PC-9 (cell line): ENCODE measurements around the gene KLC1. TPM values are rescaled to one million over a fixed set of nuclear protein-coding genes. Genes with fewer than 3 reads are reported as not detected.

Experiments
- BruUV-seq: library from RNA; stranded (reverse); fragments of 400-500 nt; replicated peaks from 2 replicates; lab custom pipeline; 2021; lab: Mats Ljungman, UMichigan
- CTCF ChIA-PET: fragments of 300-600 bp; sonication (Branson Sonifier 250); formaldehyde crosslinking; loops from one replicate; lab custom pipeline; 2022; ENCODE audit warnings: antibody characterized with exemption; lab: Charles Lee
- POLR2A ChIA-PET: fragments of 300-600 bp; sonication (Branson Sonifier 250); formaldehyde crosslinking; loops from one replicate; lab custom pipeline; 2022; ENCODE audit warnings: antibody characterized with exemption; ENCODE audit not compliant: unreplicated experiment; lab: Charles Lee
- DNase-seq, 2 experiments: peaks; one replicate each; pipeline versions ENCODE4 v3.0.0 to v3.0.0-alpha.2; 2015 to 2022; ENCODE audit warnings: mixed read lengths in 1 of 2
- H2AFZ ChIP-seq: fragments of 200-600 bp; sonication (generic); 2 replicates; pipeline ENCODE4 v1.8.1; 2017; ENCODE audit warnings: antibody characterized with exemption
- H3F3A ChIP-seq: fragments of 200-600 bp; sonication (generic); 2 replicates; pipeline ENCODE4 v1.8.1; 2017; ENCODE audit warnings: antibody characterized with exemption, mild to moderate bottlenecking, low read depth; ENCODE audit not compliant: insufficient read depth
- H3K27ac ChIP-seq: fragments of 200-600 bp; sonication (generic); 2 replicates; pipeline ENCODE4 v1.6.1; 2016; ENCODE audit warnings: mixed run types
- H3K27me3 ChIP-seq: fragments of 200-600 bp; sonication (generic); 2 replicates; pipeline ENCODE4 v1.6.1; 2016; ENCODE audit warnings: low read depth, mixed run types; ENCODE audit not compliant: insufficient read depth
- H3K36me3 ChIP-seq: fragments of 200-600 bp; sonication (generic); 2 replicates; pipeline ENCODE4 v1.6.1; 2016; ENCODE audit warnings: low read depth, mixed run types
- H3K4me1 ChIP-seq: fragments of 200-600 bp; sonication (generic); replicated peaks from 2 replicates; pipeline ENCODE4 v1.6.1; 2016; ENCODE audit warnings: mixed run types; ENCODE audit not compliant: insufficient read depth
- H3K4me2 ChIP-seq: fragments of 200-600 bp; sonication (generic); 2 replicates; pipeline ENCODE4 v1.6.1; 2017; ENCODE audit warnings: mixed run types
- H3K4me3 ChIP-seq: fragments of 200-600 bp; sonication (generic); 2 replicates; pipeline ENCODE4 v1.6.1; 2016; ENCODE audit warnings: mixed run types
- H3K79me2 ChIP-seq: fragments of 200-600 bp; sonication (generic); 2 replicates; pipeline ENCODE4 v1.6.1; 2017; ENCODE audit warnings: low read depth, mixed run types
- H3K9me2 ChIP-seq: fragments of 200-600 bp; sonication (generic); 2 replicates; pipeline ENCODE4 v1.8.1; 2017; ENCODE audit warnings: mild to moderate bottlenecking; ENCODE audit not compliant: insufficient read depth
- H3K9me3 ChIP-seq: fragments of 200-600 bp; sonication (generic); 2 replicates; pipeline ENCODE4 v1.8.1; 2016; ENCODE audit warnings: low read depth; ENCODE audit not compliant: insufficient read depth
- H4K20me1 ChIP-seq: fragments of 200-600 bp; sonication (generic); 2 replicates; pipeline ENCODE4 v1.8.1; 2017; ENCODE audit not compliant: insufficient read depth
- CTCF ChIP-seq: fragments of 200-600 bp; sonication (generic); conservative IDR thresholded peaks from 2 replicates; pipeline ENCODE4 v1.6.1; 2017; ENCODE audit warnings: mixed run types, antibody characterized with exemption, mild to moderate bottlenecking, moderate library complexity
- EZH2 ChIP-seq: fragments of 200-600 bp; sonication (generic); IDR thresholded peaks from 2 replicates; pipeline ENCODE4 v1.8.0; 2017; ENCODE audit warnings: antibody characterized with exemption, low read depth
- intact Hi-C: fragments of 100-400 bp; cut with micrococcal nuclease; formaldehyde crosslinking; loops from one replicate; pipeline ENCODE4 v1.10.0; 2022; ENCODE audit not compliant: unreplicated experiment
- total RNA-seq: library from RNA; stranded (reverse); gene quantifications from 2 replicates; pipeline ENCODE4 v1.2.3, GENCODE V29; 2021

The KLC1 gene
- total RNA-seq, 1 experiment from 2014 or later = 254 TPM

- Histone ChIP-seq H3F3A (peaks cover 50% of the 10 kb centered on the region; the same call in 1 of the 2 replicates), H3K4me1 (peaks cover 24% of the 10 kb centered on the region), H3K79me2 (peaks cover 48% of the 10 kb centered on the region), H3K4me3 (0 out of 2 replicates have a peak overlapping the region, but pooled peaks have one; percentile 69), H3K36me3 (peaks cover 11% of the 10 kb centered on the region; the same call in 1 of the 2 replicates), H3K27ac (no peak overlapping the region), H3K9me3 (no peaks in the 10 kb centered on the region), H3K9me2 (no peaks in the 10 kb centered on the region), H2AFZ (no peak overlapping the region), H4K20me1 (peaks cover 6% of the 10 kb centered on the region; the same call in 1 of the 2 replicates), H3K4me2 (peak overlapping the region; percentile 77), H3K27me3 (no peaks in the 10 kb centered on the region)
- POLR2A ChIA-PET = interaction anchor here (0.5 to 0.6 kb wide), 2 partner anchors 167 to 194 kb away, joined by 3 read pairs; no protein-coding TSS in a partner anchor
- TF ChIP-seq CTCF (no peak), EZH2 (no peak)
- intact Hi-C loops = loop anchor here (2.0 kb wide), 1 partner anchor 85 kb away; the partner anchor contains the start of gene KLC1
- no TSS peak for BruUV-seq
- CTCF ChIA-PET = interaction anchor here (0.7 kb wide), 1 partner anchor 49 kb away, joined by 3 read pairs; no protein-coding TSS in a partner anchor
- DNase-seq = no peak
These were observed 84.5 kb downstream of the KLC1 start for GRCh38 chr14:103713304-103714062.

- intact Hi-C loops = loop anchor here (2.0 kb wide), 1 partner anchor 85 kb away; the partner anchor contains the start of gene KLC1
- H3K79me2 ChIP-seq = peaks cover 53% of the 10 kb centered on the region
- H3K9me3 ChIP-seq = no peaks in the 10 kb centered on the region
- no peaks in the 10 kb centered on the region for H3K9me2 ChIP-seq
- TF ChIP-seq CTCF (no peak), EZH2 (no peak)
- peak overlapping the region; percentile 36; the same call in 1 of the 2 replicates for H3K27ac ChIP-seq
- POLR2A ChIA-PET = no interaction called here
- peaks cover 24% of the 10 kb centered on the region for H3K4me1 ChIP-seq
- no peak overlapping the region for H2AFZ ChIP-seq
- peaks cover 43% of the 10 kb centered on the region; the same call in 1 of the 2 replicates for H3F3A ChIP-seq
- H4K20me1 ChIP-seq = peaks cover 6% of the 10 kb centered on the region; the same call in 1 of the 2 replicates
- TSS peak; percentile 70 for BruUV-seq
- no peak for DNase-seq
- H3K27me3 ChIP-seq = no peaks in the 10 kb centered on the region
- peak overlapping the region; percentile 69 for H3K4me3 ChIP-seq
- CTCF ChIA-PET = interaction anchor here (0.6 to 0.7 kb wide), 2 partner anchors 9 to 50 kb away, joined by 3 read pairs; no protein-coding TSS in a partner anchor
- 0 out of 2 replicates have a peak, but pooled peaks cover 7% of the 10 kb centered on the region for H3K36me3 ChIP-seq
- peak overlapping the region; percentile 77 for H3K4me2 ChIP-seq
These were observed 85.2 kb downstream of the KLC1 start for GRCh38 chr14:103714063-103714724.
